ENCODE data around the gene NKD1.

The NKD1 gene

GRCh38 chr16:50570354-50570753 lies 22.2 kb downstream of the NKD1 start:
- no peak overlapping the region for H3K4me3 ChIP-seq (ENCODE audit: control insufficient read depth, low read depth, low read length)
- no peak for DNase-seq (ENCODE audit: low read depth)
- TF ChIP-seq, protein P1, sequence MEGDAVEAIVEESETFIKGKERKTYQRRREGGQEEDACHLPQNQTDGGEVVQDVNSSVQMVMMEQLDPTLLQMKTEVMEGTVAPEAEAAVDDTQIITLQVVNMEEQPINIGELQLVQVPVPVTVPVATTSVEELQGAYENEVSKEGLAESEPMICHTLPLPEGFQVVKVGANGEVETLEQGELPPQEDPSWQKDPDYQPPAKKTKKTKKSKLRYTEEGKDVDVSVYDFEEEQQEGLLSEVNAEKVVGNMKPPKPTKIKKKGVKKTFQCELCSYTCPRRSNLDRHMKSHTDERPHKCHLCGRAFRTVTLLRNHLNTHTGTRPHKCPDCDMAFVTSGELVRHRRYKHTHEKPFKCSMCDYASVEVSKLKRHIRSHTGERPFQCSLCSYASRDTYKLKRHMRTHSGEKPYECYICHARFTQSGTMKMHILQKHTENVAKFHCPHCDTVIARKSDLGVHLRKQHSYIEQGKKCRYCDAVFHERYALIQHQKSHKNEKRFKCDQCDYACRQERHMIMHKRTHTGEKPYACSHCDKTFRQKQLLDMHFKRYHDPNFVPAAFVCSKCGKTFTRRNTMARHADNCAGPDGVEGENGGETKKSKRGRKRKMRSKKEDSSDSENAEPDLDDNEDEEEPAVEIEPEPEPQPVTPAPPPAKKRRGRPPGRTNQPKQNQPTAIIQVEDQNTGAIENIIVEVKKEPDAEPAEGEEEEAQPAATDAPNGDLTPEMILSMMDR (IDR thresholded peaks at IDR 0.05; ENCODE audit: control insufficient read depth, insufficient read depth, low read depth, low read length, missing control alignments) = no peak

GRCh38 chr16:50570808-50571598 lies 22.8 kb downstream of the NKD1 start:
- DNase-seq (ENCODE audit: low read depth) = no peak
- H3K4me3 ChIP-seq (ENCODE audit: control insufficient read depth, low read depth, low read length) = no peak overlapping the region
- TF ChIP-seq, protein P1 (IDR thresholded peaks at IDR 0.05; ENCODE audit: control insufficient read depth, insufficient read depth, low read depth, low read length, missing control alignments) = no peak

GRCh38 chr16:50571786-50572185 lies 23.6 kb downstream of the NKD1 start:
- H3K4me3 ChIP-seq (ENCODE audit: control insufficient read depth, low read depth, low read length) = no peak overlapping the region
- TF ChIP-seq, protein P1 (IDR thresholded peaks at IDR 0.05; ENCODE audit: control insufficient read depth, insufficient read depth, low read depth, low read length, missing control alignments) = no peak
- no peak for DNase-seq (ENCODE audit: low read depth)

GRCh38 chr16:50572700-50573099 lies 24.5 kb downstream of the NKD1 start:
- no peak for DNase-seq (ENCODE audit: low read depth)
- H3K4me3 ChIP-seq (ENCODE audit: control insufficient read depth, low read depth, low read length) = no peak overlapping the region
- TF ChIP-seq, protein P1 (IDR thresholded peaks at IDR 0.05; ENCODE audit: control insufficient read depth, insufficient read depth, low read depth, low read length, missing control alignments) = no peak

- H3K4me3 ChIP-seq (ENCODE audit: control insufficient read depth, low read depth, low read length) = no peak overlapping the region
- no peak for DNase-seq (ENCODE audit: low read depth)
- TF ChIP-seq, protein P1 (IDR thresholded peaks at IDR 0.05; ENCODE audit: control insufficient read depth, insufficient read depth, low read depth, low read length, missing control alignments) = no peak
These were observed 25.1 kb downstream of the NKD1 start for GRCh38 chr16:50573279-50573678.

GRCh38 chr16:50573947-50574744 lies 25.9 kb downstream of the NKD1 start:
- DNase-seq (ENCODE audit: low read depth) = no peak
- TF ChIP-seq, protein P1 (IDR thresholded peaks at IDR 0.05; ENCODE audit: control insufficient read depth, insufficient read depth, low read depth, low read length, missing control alignments) = no peak
- H3K4me3 ChIP-seq (ENCODE audit: control insufficient read depth, low read depth, low read length) = no peak overlapping the region

Data from AG09309 (cell line).